IMR-90 (cell line): ENCODE data around the gene GALNT8.

Source experiments
- BHLHE40 ChIP-seq: fragments of 150-350 bp; IDR thresholded peaks from 2 replicates; pipeline ENCODE4 v1.6.1; 2016; ENCODE audit warnings: mild to moderate bottlenecking, low read depth, low read length
- RAD21 ChIP-seq: IDR thresholded peaks from 2 replicates; pipeline ENCODE4 v1.6.1; 2012; ENCODE audit warnings: low read length, improper control_type of control experiment
- TF ChIP-seq, protein P1 (sequence below): conservative IDR thresholded peaks from 2 replicates; pipeline ENCODE4 v1.5.1; 2012; ENCODE audit warnings: mild to moderate bottlenecking, low read depth, low read length, improper control_type of control experiment

DNA sequence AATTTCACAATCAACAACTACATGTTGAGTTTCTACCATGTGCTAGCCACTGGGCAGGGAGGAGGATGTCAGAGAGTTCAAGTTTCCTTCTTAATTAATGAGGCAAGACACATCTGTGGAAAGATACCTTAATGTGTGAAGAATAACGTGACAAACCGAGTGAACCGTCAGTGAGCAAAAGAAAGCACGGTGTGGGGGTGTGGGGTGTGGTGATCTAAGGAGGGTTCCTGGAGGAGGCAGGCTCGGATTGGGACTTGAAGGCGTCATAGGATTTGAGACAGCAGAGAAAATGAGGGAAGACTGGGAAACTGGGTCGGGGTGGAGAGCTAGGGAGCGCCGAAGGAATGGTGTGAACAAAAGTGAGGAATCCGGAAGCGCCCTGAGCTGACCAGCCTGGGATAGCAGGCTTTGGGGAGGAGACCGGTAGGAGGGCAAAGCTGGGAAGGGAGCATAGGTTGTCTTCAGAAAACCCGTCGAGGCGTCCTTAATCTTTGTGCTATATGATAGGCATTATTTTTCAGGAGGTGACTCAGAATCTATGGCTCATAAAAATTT lies 22.3 kb downstream of the GALNT8 start:
- TF ChIP-seq BHLHE40 (no peak), RAD21 (no peak)
- TF ChIP-seq, protein P1, sequence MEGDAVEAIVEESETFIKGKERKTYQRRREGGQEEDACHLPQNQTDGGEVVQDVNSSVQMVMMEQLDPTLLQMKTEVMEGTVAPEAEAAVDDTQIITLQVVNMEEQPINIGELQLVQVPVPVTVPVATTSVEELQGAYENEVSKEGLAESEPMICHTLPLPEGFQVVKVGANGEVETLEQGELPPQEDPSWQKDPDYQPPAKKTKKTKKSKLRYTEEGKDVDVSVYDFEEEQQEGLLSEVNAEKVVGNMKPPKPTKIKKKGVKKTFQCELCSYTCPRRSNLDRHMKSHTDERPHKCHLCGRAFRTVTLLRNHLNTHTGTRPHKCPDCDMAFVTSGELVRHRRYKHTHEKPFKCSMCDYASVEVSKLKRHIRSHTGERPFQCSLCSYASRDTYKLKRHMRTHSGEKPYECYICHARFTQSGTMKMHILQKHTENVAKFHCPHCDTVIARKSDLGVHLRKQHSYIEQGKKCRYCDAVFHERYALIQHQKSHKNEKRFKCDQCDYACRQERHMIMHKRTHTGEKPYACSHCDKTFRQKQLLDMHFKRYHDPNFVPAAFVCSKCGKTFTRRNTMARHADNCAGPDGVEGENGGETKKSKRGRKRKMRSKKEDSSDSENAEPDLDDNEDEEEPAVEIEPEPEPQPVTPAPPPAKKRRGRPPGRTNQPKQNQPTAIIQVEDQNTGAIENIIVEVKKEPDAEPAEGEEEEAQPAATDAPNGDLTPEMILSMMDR: no peak
